ENCODE measurements around the gene SCYGR3.

The SCYGR3 gene

GRCh38 chr2:227615906-227616305, 1.3 kb upstream of the SCYGR3 start:
- no peaks in the 10 kb centered on the region for H3K9me2 ChIP-seq (replicated peaks; ENCODE audit: insufficient read depth, low read length)
- H3K27me3 ChIP-seq (replicated peaks; ENCODE audit: insufficient read depth, low read length): no peaks in the 10 kb centered on the region
- no peaks in the 10 kb centered on the region for H3K4me1 ChIP-seq (ENCODE audit: low read length)
- no peak for DNase-seq
- H3K4me2 ChIP-seq (ENCODE audit: low read depth, low read length): no peak overlapping the region
- TF ChIP-seq CTCF (IDR thresholded peaks at IDR 0.05; ENCODE audit: low read length): no peak
- no peak for TF ChIP-seq EZH2phosphoT487 (IDR thresholded peaks at IDR 0.05; ENCODE audit: low read length)
- no peak for TF ChIP-seq EZH2 (optimal IDR thresholded peaks at IDR 0.05; ENCODE audit: low read depth, low read length)
- no peak overlapping the region for H3K27ac ChIP-seq (ENCODE audit: low read length)
- H4K20me1 ChIP-seq (ENCODE audit: insufficient read depth, low read length): no peaks in the 10 kb centered on the region
- no peaks in the 10 kb centered on the region for H3K79me2 ChIP-seq (ENCODE audit: low read length)
- H3K36me3 ChIP-seq (replicated peaks; ENCODE audit: insufficient read depth, low read length): no peaks in the 10 kb centered on the region
- H3F3A ChIP-seq (ENCODE audit: insufficient read depth, low read length): no peaks in the 10 kb centered on the region
- H3K9me3 ChIP-seq (replicated peaks; ENCODE audit: insufficient read depth, low read length): no peaks in the 10 kb centered on the region
- H3K9ac ChIP-seq (ENCODE audit: low read length): no peak overlapping the region
- H3K4me3 ChIP-seq (ENCODE audit: low read length): no peak overlapping the region
- no peak overlapping the region for H2AFZ ChIP-seq (ENCODE audit: low read length)

GRCh38 chr2:227615181-227615580, 541 bp upstream of the SCYGR3 start:
- Histone ChIP-seq H3K4me1 (ENCODE audit: low read length) (peaks cover 3% of the 10 kb centered on the region), H2AFZ (ENCODE audit: low read length) (no peak overlapping the region), H3K79me2 (ENCODE audit: low read length) (no peaks in the 10 kb centered on the region), H3K36me3 (replicated peaks; ENCODE audit: insufficient read depth, low read length) (no peaks in the 10 kb centered on the region), H3K9ac (ENCODE audit: low read length) (no peak overlapping the region), H3K4me2 (ENCODE audit: low read depth, low read length) (no peak overlapping the region), H3K27ac (ENCODE audit: low read length) (no peak overlapping the region), H3K4me3 (ENCODE audit: low read length) (no peak overlapping the region), H3K9me3 (replicated peaks; ENCODE audit: insufficient read depth, low read length) (no peaks in the 10 kb centered on the region), H3F3A (ENCODE audit: insufficient read depth, low read length) (no peaks in the 10 kb centered on the region), H3K27me3 (replicated peaks; ENCODE audit: insufficient read depth, low read length) (no peaks in the 10 kb centered on the region), H4K20me1 (ENCODE audit: insufficient read depth, low read length) (no peaks in the 10 kb centered on the region), H3K9me2 (replicated peaks; ENCODE audit: insufficient read depth, low read length) (no peaks in the 10 kb centered on the region)
- no peak for TF ChIP-seq CTCF (IDR thresholded peaks at IDR 0.05; ENCODE audit: low read length)
- TF ChIP-seq EZH2phosphoT487 (IDR thresholded peaks at IDR 0.05; ENCODE audit: low read length): no peak
- TF ChIP-seq EZH2 (optimal IDR thresholded peaks at IDR 0.05; ENCODE audit: low read depth, low read length): no peak
- DNase-seq: no peak

GRCh38 chr2:227614246-227614645, 394 bp downstream of the SCYGR3 start:
- no peak for DNase-seq
- H4K20me1 ChIP-seq (ENCODE audit: insufficient read depth, low read length): no peaks in the 10 kb centered on the region
- H3K27me3 ChIP-seq (replicated peaks; ENCODE audit: insufficient read depth, low read length): no peaks in the 10 kb centered on the region
- no peak overlapping the region for H3K4me3 ChIP-seq (ENCODE audit: low read length)
- H3K4me2 ChIP-seq (ENCODE audit: low read depth, low read length): no peak overlapping the region
- no peaks in the 10 kb centered on the region for H3K9me3 ChIP-seq (replicated peaks; ENCODE audit: insufficient read depth, low read length)
- H3K4me1 ChIP-seq (ENCODE audit: low read length): peaks cover 5% of the 10 kb centered on the region
- no peak overlapping the region for H2AFZ ChIP-seq (ENCODE audit: low read length)
- H3K9me2 ChIP-seq (replicated peaks; ENCODE audit: insufficient read depth, low read length): no peaks in the 10 kb centered on the region
- H3K79me2 ChIP-seq (ENCODE audit: low read length): no peaks in the 10 kb centered on the region
- TF ChIP-seq EZH2 (optimal IDR thresholded peaks at IDR 0.05; ENCODE audit: low read depth, low read length) (no peak), CTCF (IDR thresholded peaks at IDR 0.05; ENCODE audit: low read length) (no peak), EZH2phosphoT487 (IDR thresholded peaks at IDR 0.05; ENCODE audit: low read length) (no peak)
- H3F3A ChIP-seq (ENCODE audit: insufficient read depth, low read length): no peaks in the 10 kb centered on the region
- no peak overlapping the region for H3K9ac ChIP-seq (ENCODE audit: low read length)
- no peaks in the 10 kb centered on the region for H3K36me3 ChIP-seq (replicated peaks; ENCODE audit: insufficient read depth, low read length)
- H3K27ac ChIP-seq (ENCODE audit: low read length): no peak overlapping the region
